Ovary (tissue), 3 donors: ENCODE data around the gene KEAP1.

Experiments
- POLR2A ChIP-seq: fragments of 450-650 bp; IDR thresholded peaks from one replicate; pipeline ENCODE4 v1.6.1; 2017; ENCODE audit warnings: antibody characterized with exemption, mild to moderate bottlenecking, moderate library complexity
- TF ChIP-seq, protein P1 (sequence below), 3 donors: fragments of 450-650 bp in 2 of 3; fragments of 200-600 bp in 1 of 3; IDR thresholded peaks; one replicate each; pipeline versions ENCODE4 v1.5.1 to v1.8.0; 2016 to 2022; ENCODE audit warnings: antibody characterized with exemption in 3 of 3, mild to moderate bottlenecking in 1 of 3
- donor health status: DM: no; HTN: no; CAD: no.

- TF ChIP-seq, protein P1, sequence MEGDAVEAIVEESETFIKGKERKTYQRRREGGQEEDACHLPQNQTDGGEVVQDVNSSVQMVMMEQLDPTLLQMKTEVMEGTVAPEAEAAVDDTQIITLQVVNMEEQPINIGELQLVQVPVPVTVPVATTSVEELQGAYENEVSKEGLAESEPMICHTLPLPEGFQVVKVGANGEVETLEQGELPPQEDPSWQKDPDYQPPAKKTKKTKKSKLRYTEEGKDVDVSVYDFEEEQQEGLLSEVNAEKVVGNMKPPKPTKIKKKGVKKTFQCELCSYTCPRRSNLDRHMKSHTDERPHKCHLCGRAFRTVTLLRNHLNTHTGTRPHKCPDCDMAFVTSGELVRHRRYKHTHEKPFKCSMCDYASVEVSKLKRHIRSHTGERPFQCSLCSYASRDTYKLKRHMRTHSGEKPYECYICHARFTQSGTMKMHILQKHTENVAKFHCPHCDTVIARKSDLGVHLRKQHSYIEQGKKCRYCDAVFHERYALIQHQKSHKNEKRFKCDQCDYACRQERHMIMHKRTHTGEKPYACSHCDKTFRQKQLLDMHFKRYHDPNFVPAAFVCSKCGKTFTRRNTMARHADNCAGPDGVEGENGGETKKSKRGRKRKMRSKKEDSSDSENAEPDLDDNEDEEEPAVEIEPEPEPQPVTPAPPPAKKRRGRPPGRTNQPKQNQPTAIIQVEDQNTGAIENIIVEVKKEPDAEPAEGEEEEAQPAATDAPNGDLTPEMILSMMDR (IDR thresholded peaks at IDR 0.05) = no peak
- no peak for TF ChIP-seq POLR2A
These were observed 30.0 kb downstream of the KEAP1 start for GRCh38 chr19:10473192-10473591.
